C4-2B (cell line): ENCODE measurements around the gene DOCK11.

Experiments used
- ZFX ChIP-seq: fragments of 450-650 bp; IDR thresholded peaks from 2 replicates; pipeline ENCODE4 v1.6.1; 2017
- TF ChIP-seq, protein P1 (sequence below): fragments of 450-650 bp; conservative IDR thresholded peaks from 2 replicates; pipeline ENCODE4 v1.5.1; 2017; ENCODE audit warnings: mild to moderate bottlenecking

DNA sequence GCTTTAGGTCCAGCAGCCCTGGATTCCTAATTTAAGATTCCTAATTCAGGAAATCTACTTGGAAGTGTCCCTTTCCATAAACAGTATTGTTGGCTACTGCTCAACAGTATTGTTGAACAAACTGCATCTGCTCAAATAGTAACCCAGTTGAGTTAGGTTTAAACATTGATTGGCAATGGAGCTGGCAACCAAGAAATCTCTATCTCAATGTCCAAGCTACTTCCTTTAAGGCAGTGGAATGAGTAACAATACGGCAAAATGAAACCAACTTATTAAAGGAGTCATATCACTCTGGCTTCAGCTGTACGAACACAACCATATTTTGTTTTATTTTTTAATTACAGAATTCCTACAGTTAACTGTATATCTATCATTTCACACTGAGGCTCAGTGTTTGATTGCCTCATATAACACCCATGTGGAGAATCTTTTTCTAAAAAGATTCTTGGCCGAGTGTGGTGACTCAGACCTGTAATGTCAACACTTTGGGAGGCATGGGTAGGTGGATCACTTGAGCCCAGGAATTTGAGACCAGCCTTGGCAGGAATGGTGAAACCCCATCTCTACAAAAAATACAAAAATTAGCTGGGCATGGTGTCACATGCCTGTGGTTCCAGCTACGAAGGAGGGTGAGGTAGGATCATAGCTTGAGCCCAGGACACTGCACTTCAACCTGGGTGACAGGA, 160.1 kb downstream of the DOCK11 start:
- TF ChIP-seq, protein P1, sequence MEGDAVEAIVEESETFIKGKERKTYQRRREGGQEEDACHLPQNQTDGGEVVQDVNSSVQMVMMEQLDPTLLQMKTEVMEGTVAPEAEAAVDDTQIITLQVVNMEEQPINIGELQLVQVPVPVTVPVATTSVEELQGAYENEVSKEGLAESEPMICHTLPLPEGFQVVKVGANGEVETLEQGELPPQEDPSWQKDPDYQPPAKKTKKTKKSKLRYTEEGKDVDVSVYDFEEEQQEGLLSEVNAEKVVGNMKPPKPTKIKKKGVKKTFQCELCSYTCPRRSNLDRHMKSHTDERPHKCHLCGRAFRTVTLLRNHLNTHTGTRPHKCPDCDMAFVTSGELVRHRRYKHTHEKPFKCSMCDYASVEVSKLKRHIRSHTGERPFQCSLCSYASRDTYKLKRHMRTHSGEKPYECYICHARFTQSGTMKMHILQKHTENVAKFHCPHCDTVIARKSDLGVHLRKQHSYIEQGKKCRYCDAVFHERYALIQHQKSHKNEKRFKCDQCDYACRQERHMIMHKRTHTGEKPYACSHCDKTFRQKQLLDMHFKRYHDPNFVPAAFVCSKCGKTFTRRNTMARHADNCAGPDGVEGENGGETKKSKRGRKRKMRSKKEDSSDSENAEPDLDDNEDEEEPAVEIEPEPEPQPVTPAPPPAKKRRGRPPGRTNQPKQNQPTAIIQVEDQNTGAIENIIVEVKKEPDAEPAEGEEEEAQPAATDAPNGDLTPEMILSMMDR = no peak
- no peak for TF ChIP-seq ZFX
